ENCODE measurements around the gene PIGH.

DNA sequence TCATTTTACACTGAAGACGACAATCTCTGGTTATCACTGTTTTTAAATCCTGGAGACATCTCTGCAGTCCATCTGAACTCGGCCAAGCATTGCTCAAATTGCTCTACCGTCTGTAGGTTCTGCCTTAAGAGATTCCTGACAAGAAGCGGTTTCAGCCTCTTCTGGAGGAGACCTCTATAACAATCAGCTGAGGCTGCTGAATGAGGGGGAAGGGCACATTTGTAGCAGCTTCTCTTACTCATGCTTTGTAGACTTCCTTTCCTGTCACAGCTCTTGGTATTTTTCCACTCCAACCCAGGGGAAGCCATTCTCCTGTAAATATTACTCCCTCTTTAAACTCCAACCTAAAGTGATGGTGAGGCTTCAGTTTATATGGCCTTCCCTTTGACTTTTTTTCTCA, 22.6 kb upstream of the PIGH start:
- TF ChIP-seq, protein P1, sequence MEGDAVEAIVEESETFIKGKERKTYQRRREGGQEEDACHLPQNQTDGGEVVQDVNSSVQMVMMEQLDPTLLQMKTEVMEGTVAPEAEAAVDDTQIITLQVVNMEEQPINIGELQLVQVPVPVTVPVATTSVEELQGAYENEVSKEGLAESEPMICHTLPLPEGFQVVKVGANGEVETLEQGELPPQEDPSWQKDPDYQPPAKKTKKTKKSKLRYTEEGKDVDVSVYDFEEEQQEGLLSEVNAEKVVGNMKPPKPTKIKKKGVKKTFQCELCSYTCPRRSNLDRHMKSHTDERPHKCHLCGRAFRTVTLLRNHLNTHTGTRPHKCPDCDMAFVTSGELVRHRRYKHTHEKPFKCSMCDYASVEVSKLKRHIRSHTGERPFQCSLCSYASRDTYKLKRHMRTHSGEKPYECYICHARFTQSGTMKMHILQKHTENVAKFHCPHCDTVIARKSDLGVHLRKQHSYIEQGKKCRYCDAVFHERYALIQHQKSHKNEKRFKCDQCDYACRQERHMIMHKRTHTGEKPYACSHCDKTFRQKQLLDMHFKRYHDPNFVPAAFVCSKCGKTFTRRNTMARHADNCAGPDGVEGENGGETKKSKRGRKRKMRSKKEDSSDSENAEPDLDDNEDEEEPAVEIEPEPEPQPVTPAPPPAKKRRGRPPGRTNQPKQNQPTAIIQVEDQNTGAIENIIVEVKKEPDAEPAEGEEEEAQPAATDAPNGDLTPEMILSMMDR (IDR thresholded peaks at IDR 0.05): no peak
- no peak for TF ChIP-seq POLR2A (IDR thresholded peaks at IDR 0.05)

Measured in lower leg skin (tissue), 3 donors.